DMS53 treated with DMSO at 0.1 percent for 48 hours (cell line): ENCODE measurements around the gene SLC38A8.

Experiments
- DNase-seq: peaks from one replicate; lab custom pipeline; 2025; ENCODE audit not compliant: unreplicated experiment; lab: John Stamatoyannopoulos, UW

Gene SLC38A8

GRCh38 chr16:84042308-84042878 lies at the start of gene SLC38A8:
SLC38A8 (minus strand) TSS chr16:84042795; CDS start chr16:84042157, 638 bp downstream.
- no peak for DNase-seq

DNA sequence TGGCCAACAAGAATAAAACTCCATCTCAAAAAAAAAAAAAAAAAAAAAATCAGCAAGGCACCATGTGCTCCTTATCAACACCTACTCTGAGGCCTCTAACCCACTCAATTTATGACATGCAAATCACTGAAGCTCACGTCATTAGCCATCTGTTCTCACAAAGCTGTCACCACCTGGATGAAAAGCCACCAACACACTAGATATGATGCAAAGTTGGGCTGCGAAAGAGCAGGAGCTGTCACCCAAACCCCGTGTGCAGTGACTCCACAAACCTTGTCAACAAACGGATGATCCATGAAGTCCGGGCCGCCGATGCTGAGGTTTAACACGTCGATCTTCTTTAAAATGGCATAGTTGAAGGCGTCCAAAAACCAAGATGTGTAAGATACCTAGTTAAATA lies 48.9 kb upstream of the SLC38A8 start:
- DNase-seq = no peak

DNA sequence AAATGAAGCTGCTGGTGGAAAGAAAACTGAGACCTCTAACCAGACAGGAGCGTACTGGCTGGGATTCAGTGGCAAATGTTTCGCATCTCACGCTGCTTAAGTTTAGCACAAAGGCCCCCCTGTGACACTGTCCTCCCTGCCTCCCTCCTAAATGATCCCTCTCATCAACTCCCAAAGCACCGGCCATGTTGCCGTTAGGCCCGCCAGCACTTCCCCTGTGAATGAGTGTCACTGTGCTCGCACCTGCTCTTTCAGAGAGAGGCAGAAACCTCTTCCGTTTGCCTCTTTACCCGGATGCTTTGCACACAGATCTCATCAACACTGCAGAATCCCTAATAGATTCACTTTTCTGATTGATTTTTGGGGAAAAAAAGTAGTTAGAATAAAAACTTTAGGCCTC lies 47.6 kb upstream of the SLC38A8 start:
- DNase-seq = no peak

GRCh38 chr16:84088695-84089395 lies 46.2 kb upstream of the SLC38A8 start:
- no peak for DNase-seq

- no peak for DNase-seq
Observed at GRCh38 chr16:84087466-84088151, 45.0 kb upstream of the SLC38A8 start.

- no peak for DNase-seq
Observed at GRCh38 chr16:84087001-84087400, 44.4 kb upstream of the SLC38A8 start.

DNA sequence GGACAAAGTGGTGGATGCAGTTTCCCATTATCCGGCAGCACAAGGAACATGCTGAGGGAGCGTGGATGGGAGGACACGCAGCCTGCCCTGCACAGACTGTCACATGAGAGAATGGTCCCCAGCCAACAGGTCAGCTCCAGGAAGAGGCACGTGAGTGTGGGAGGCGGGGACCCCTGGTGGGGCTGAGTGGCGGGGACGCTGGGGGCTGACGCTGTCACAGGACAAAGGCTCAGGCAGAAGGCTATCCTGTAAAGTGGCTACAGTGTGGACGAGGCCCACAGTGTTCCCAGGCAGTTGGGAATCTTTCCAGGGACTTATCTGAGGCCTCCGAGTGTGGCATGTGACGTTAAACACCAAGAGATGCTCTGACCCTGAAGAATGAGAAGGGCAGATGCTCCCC lies 43.7 kb upstream of the SLC38A8 start:
- DNase-seq = no peak

- no peak for DNase-seq
Observed at GRCh38 chr16:84085773-84086172, 43.2 kb upstream of the SLC38A8 start.

GRCh38 chr16:84085271-84085667 lies 42.7 kb upstream of the SLC38A8 start:
- no peak for DNase-seq

GRCh38 chr16:84084570-84085270 lies 42.1 kb upstream of the SLC38A8 start:
- DNase-seq = peak; percentile 50

GRCh38 chr16:84082835-84083569 lies 40.4 kb upstream of the SLC38A8 start:
- no peak for DNase-seq

- no peak for DNase-seq
Observed at GRCh38 chr16:84082110-84082509, 39.5 kb upstream of the SLC38A8 start.

- DNase-seq = no peak
Observed at GRCh38 chr16:84081446-84081989, 38.9 kb upstream of the SLC38A8 start.

DNA sequence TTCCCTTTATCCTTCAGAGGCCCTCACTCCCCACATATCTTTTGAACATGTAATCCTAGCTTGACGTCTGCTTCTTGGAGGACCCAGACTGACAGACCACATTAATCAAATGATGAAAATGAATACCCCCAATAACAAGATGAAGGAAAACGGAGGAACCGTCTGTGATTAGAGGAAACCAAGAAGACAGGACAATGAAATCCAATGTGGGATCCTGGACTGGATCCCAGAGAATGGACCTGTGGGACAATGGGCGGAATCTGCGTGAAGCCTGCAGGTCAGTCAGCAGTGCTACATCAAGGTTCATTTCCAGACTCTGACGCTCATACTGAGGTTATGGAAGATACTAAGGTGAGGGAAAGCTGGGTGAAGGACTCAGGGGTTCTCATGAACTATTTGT lies 38.2 kb upstream of the SLC38A8 start:
- DNase-seq = no peak

DNA sequence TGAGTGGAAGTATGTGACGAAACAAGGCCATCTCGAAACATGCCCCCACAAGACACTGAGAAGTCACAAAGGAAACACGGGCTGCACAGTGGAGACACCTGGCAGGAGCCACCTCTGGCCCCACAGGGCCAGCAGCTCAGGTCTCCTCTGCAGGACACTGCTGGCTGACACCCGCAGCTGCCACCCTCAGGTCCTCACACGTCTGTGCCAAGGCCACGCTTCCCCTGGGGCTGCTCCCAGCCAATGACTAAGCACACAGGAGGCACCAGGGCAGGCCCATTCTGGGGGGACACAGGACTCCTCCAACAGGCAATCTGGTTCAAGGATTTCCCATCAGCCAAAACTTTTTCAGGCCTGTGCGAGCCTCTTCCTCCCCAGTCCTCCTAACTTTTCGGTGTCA lies 37.8 kb upstream of the SLC38A8 start:
- DNase-seq = no peak

DNA sequence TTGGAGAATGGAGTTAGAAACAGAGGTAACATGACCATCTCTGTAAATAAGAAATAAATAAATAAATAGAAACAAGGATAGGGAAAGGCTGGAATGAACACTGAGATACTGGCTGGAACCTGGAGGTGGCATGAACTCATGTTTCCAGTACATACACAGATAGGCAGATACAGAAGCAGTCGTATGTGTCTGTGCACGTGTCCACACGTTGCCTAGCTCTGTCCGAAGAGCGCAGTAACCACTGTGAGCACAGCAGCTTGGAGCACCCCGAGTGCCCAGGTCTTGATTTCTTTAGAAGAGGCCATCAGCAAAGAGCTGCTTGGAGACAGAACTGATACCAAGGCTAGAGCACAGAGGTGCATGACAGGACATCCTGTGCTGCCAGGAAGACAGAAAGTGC lies 37.1 kb upstream of the SLC38A8 start:
- DNase-seq = no peak

- no peak for DNase-seq
Observed at GRCh38 chr16:84075376-84075775, 32.8 kb upstream of the SLC38A8 start.

GRCh38 chr16:84074721-84075120 lies 32.1 kb upstream of the SLC38A8 start:
- DNase-seq = no peak

GRCh38 chr16:84072014-84072413 lies 29.4 kb upstream of the SLC38A8 start:
- no peak for DNase-seq

GRCh38 chr16:84071121-84071520 lies 28.5 kb upstream of the SLC38A8 start:
- DNase-seq = no peak

DNA sequence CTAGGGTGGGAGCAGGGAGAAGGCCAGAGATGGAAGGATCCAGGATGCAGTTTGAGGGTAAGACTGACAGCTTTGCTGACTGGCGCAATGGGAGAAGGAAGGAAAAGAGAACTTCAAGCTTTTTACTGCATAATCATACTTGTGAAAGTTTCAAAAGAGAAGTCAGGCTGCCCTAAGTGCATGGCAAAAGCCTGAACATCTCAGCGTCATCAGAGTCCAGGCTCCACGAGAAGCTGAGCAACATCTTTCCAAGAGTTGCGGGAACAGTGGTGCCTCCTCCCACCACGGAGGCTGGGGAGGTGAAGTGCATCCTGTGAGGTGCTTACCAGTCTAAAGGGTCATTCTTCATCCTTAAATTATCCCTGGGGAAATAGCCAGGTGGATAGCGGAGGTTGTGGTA lies 26.9 kb upstream of the SLC38A8 start:
- DNase-seq = no peak
